Caco-2 (cell line): ENCODE measurements around the gene BEST1. TPM values are rescaled to one million over a fixed set of nuclear protein-coding genes. Genes with fewer than 3 reads are reported as not detected.

Source experiments
- BruUV-seq: library from RNA; stranded (reverse); fragments of 400-500 nt; replicated peaks from 2 replicates; lab custom pipeline; 2021; lab: Mats Ljungman, UMichigan
- CTCF ChIA-PET: fragments of 300-600 bp; sonication (Branson Sonifier 250); formaldehyde crosslinking; loops from one replicate; lab custom pipeline; 2022; ENCODE audit warnings: antibody characterized with exemption; lab: Charles Lee
- POLR2A ChIA-PET: fragments of 300-600 bp; sonication (Branson Sonifier 250); formaldehyde crosslinking; loops from one replicate; lab custom pipeline; 2022; ENCODE audit warnings: antibody characterized with exemption; lab: Charles Lee
- DNase-seq, 2 experiments: peaks; one replicate each; pipeline versions ENCODE4 v3.0.0 to v3.0.0-alpha.2; 2020 to 2022
- H3K27me3 ChIP-seq: replicated peaks from 2 replicates; pipeline ENCODE4 v1.6.0; 2011; ENCODE audit warnings: low read length; ENCODE audit not compliant: control insufficient read depth, insufficient read depth
- H3K36me3 ChIP-seq: 2 replicates; pipeline ENCODE4 v1.5.1; 2011; ENCODE audit warnings: low read length; ENCODE audit not compliant: control insufficient read depth, insufficient read depth
- H3K4me1 ChIP-seq: fragments of 250-450 bp; sonication (Bioruptor Pico); 2 replicates; pipeline ENCODE4 v1.5.1; 2020; ENCODE audit warnings: mild to moderate bottlenecking
- H3K4me3 ChIP-seq: 2 replicates; pipeline ENCODE4 v1.5.1; 2011; ENCODE audit warnings: low read depth, mild to moderate bottlenecking, control low read depth, low read length
- H3K9me3 ChIP-seq: fragments of 250-450 bp; sonication (Bioruptor Pico); 2 replicates; pipeline ENCODE4 v1.5.1; 2020; ENCODE audit warnings: mild to moderate bottlenecking, moderate library complexity
- H3K27ac Mint-ChIP-seq: one replicate; pipeline ENCODE4 v1.8.0; 2022; ENCODE audit warnings: mixed read lengths; ENCODE audit not compliant: unreplicated experiment
- H3K27me3 Mint-ChIP-seq: one replicate; pipeline ENCODE4 v1.8.0; 2022; ENCODE audit warnings: mixed read lengths; ENCODE audit not compliant: insufficient read depth, unreplicated experiment
- H3K36me3 Mint-ChIP-seq: one replicate; pipeline ENCODE4 v1.8.0; 2022; ENCODE audit warnings: mild to moderate bottlenecking, mixed read lengths; ENCODE audit not compliant: insufficient read depth, unreplicated experiment
- H3K4me1 Mint-ChIP-seq: one replicate; pipeline ENCODE4 v1.8.0; 2022; ENCODE audit warnings: low read depth, mixed read lengths; ENCODE audit not compliant: unreplicated experiment
- H3K4me3 Mint-ChIP-seq: one replicate; pipeline ENCODE4 v1.8.0; 2022; ENCODE audit warnings: mild to moderate bottlenecking, moderate library complexity, mixed read lengths; ENCODE audit not compliant: unreplicated experiment
- H3K9me3 Mint-ChIP-seq: one replicate; pipeline ENCODE4 v1.8.0; 2022; ENCODE audit warnings: mixed read lengths; ENCODE audit not compliant: unreplicated experiment
- CTCF ChIP-seq, 2 experiments: fragments of 200-600 bp in 1 of 2; IDR thresholded peaks; 1 replicate in 1 of 2; 2 replicates in 1 of 2; pipeline versions ENCODE4 v1.5.1 to v1.8.0; 2011 to 2022; ENCODE audit warnings: antibody characterized with exemption in 1 of 2, control low read depth in 1 of 2, inconsistent platforms in 1 of 2, low read depth in 1 of 2, low read length in 1 of 2, mild to moderate bottlenecking in 1 of 2, moderate library complexity in 1 of 2; ENCODE audit not compliant: insufficient read depth in 1 of 2, severe bottlenecking in 1 of 2, unreplicated experiment in 1 of 2
- intact Hi-C: fragments of 100-400 bp; cut with micrococcal nuclease; formaldehyde crosslinking; loops from one replicate; pipeline ENCODE4 v1.10.0; 2022; ENCODE audit not compliant: unreplicated experiment
- total RNA-seq: library from RNA; stranded (reverse); gene quantifications from 2 replicates; pipeline ENCODE4 v1.2.3, GENCODE V29; 2022

The BEST1 gene
- total RNA-seq, 1 experiment from 2014 or later, result 6.7 TPM

DNA sequence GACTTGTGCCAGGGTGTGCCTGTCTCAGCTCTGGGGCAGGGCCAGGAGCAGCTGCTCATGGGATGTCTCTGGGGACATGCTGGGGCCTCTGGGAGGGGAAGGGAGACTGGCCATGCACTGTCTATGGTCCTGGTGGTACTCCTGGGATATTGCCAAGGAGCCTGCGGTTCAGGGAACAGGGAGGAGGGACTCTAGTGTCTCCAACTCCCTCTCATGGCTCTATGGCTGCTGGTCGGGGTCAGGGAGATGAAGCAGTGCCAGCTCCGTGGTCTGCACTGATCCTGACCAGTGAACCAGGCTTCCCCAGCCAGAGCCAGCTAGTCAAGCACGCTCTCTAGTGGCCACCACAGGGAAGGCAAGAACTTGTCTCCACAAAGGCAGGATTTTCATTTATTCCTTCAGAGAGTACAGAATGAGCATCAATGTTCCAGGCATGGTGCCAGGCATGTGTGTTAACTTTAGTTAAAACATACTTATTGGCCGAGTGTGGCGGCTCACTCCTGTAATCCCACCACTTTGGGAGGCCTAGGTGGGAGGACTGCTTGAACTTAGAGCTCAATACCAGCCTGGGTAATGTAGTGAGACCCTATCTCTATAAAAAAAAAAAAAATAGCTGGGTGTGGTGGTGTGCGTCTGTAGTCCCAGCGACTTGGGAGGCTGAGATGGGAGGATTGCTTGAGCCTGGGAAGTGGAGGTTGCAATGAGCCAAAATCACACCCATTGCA is 2.5 kb upstream of the BEST1 start:
- ChIA-PET POLR2A (interaction anchor here (0.9 to 1.3 kb wide), 3 partner anchors 24 to 50 kb away, joined by 3 to 6 read pairs (median 3); no protein-coding TSS in a partner anchor), CTCF (interaction anchor here (0.6 to 7.6 kb wide), 27 partner anchors 12 to 595 kb away, joined by 3 to 274 read pairs (median 5); partner anchors contain the start of genes FEN1, RAB3IL1 and TMEM258)
- Mint-ChIP-seq H3K27me3 (no peaks in the 10 kb centered on the region), H3K27ac (no peak overlapping the region), H3K4me1 (no peaks in the 10 kb centered on the region), H3K4me3 (no peak overlapping the region), H3K9me3 (no peaks in the 10 kb centered on the region), H3K36me3 (peaks cover 7% of the 10 kb centered on the region)
- no peaks in the 10 kb centered on the region for H3K36me3 ChIP-seq
- H3K27me3 ChIP-seq, result no peaks in the 10 kb centered on the region
- DNase-seq, result peak; percentile 81 to 88
- peaks cover 12% of the 10 kb centered on the region for H3K4me1 ChIP-seq
- intact Hi-C loops, result loop anchor here (1.0 to 5.0 kb wide), 6 partner anchors 24 to 161 kb away; partner anchors contain the start of genes FADS1, FEN1 and TMEM258
- no TSS peak for BruUV-seq
- no peaks in the 10 kb centered on the region for H3K9me3 ChIP-seq
- no peak overlapping the region for H3K4me3 ChIP-seq
- peak; percentile 88 to 98 for TF ChIP-seq CTCF (IDR thresholded peaks at IDR 0.05; ENCODE audit: insufficient read depth in 1 of 2, low read depth in 1 of 2, low read length in 1 of 2, severe bottlenecking in 1 of 2, unreplicated experiment in 1 of 2)

DNA sequence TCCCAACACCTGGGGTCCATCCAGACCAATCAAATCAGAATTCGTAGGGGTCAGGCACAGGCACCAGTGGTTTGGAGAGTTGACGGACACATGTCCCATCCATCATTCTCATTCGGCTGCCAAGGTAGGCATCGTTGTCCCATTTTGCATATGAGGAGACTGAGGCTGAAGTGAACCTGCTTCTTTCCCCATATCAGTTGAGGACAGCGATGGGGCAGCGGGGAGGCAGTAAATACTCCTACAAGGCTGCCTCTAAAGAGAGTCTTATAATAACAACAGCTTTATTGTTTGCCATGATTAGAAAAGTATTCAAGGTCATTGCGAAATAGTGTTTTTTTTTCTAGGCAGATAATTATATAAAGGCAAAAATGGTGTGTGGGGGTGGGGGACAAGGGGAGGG is 1.6 kb upstream of the BEST1 start:
- no peaks in the 10 kb centered on the region for H3K4me1 Mint-ChIP-seq
- intact Hi-C loops, result loop anchor here (2.0 to 5.0 kb wide), 2 partner anchors 131 to 160 kb away; partner anchors contain the start of gene FADS1

More for the DNA sequence above, 1.6 kb upstream of the BEST1 start:
- Mint-ChIP-seq H3K36me3 (peaks cover 7% of the 10 kb centered on the region), H3K27ac (no peak overlapping the region), H3K27me3 (no peaks in the 10 kb centered on the region), H3K4me3 (no peak overlapping the region), H3K9me3 (no peaks in the 10 kb centered on the region)
- ChIA-PET CTCF (interaction anchor here (0.7 to 7.6 kb wide), 22 partner anchors 11 to 201 kb away, joined by 3 to 274 read pairs (median 7); partner anchors contain the start of genes FEN1, RAB3IL1 and TMEM258), POLR2A (interaction anchor here (0.6 to 3.2 kb wide), 5 partner anchors 19 to 156 kb away, joined by 3 to 36 read pairs (median 4); partner anchors contain the start of genes FEN1, FTH1 and RAB3IL1)
- no TSS peak for BruUV-seq
- Histone ChIP-seq H3K36me3 (no peaks in the 10 kb centered on the region), H3K4me3 (no peak overlapping the region), H3K27me3 (no peaks in the 10 kb centered on the region), H3K9me3 (no peaks in the 10 kb centered on the region), H3K4me1 (peaks cover 12% of the 10 kb centered on the region)
- TF ChIP-seq CTCF (IDR thresholded peaks at IDR 0.05; ENCODE audit: insufficient read depth in 1 of 2, low read depth in 1 of 2, low read length in 1 of 2, severe bottlenecking in 1 of 2, unreplicated experiment in 1 of 2), result no peak
- DNase-seq, result no peak
